Pons (tissue), 1 donor: Measurements from ENCODE around the gene BAIAP2.

Experiments used
- DNase-seq: peaks from one replicate; pipeline ENCODE4 v3.0.0-alpha.2; 2016; ENCODE audit warnings: low spot score

The BAIAP2 gene

DNA sequence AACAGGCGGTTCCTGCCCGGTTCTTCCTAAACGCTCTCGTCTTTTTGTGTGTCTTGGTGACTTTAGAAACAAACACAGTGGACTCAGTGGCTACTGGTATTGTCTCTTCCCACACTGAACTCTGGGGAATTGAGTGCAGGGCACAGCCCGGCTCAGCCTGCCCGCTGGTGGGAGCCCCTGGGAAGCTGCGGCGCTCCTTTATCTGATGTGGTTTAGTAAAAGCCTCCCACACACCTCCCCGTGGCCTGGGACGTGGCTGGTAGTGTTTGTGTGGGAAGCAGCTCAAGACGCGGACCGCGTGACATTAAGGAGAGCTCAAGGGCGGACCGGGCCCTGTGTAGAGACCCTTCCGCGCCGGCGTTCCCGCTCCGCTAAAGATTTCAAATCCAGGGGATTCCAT lies 75.0 kb downstream of the BAIAP2 start:
- no peak for DNase-seq

DNA sequence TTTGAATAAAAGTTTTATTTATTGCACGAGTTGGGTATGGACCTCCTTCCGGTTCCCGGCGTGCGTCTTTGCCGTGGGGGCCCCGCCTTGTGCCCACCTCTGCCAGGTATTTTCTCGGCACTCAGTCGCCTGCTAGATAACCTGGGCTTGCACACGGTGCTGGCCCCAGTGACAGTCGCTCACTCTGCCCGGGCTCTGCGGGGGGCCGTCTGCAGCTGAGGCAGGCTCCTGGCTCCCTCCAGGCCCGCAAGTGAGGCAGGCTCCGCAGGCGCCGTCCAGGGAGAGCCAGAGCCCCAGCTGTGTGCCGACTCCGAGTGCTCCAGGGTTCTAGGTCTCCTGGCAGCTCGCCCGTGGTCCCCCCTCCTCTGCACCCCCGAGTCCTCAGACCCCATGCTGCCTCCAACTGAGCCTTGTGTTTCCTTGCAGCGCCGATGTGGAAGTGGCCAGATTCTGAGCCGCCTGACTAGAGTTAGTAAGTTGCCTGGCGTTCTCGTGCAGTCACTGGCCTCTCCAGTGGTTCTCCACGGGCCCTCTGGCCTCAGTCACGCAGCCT lies 75.6 kb downstream of the BAIAP2 start:
- DNase-seq = no peak

DNA sequence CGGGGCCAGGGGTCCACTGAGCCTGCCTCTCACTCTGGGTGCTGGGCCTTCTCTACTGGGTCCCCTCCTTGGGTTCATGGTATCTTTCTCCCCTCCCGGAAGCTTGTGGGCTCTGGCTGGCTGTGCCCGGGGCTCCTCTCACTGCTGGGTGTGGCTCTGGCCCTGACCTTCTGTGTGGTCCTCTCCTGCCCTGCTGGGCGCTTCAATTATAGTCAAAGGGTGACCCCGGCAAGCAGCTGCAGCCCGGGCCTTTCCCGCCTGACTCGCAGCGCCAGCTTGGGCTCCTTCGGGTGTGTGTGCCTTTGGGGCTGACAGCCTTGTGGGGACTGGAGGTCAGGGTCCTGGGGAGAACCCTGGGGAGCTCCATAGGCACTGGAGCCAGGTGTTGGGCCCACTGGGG lies 76.1 kb downstream of the BAIAP2 start:
- no peak for DNase-seq

DNA sequence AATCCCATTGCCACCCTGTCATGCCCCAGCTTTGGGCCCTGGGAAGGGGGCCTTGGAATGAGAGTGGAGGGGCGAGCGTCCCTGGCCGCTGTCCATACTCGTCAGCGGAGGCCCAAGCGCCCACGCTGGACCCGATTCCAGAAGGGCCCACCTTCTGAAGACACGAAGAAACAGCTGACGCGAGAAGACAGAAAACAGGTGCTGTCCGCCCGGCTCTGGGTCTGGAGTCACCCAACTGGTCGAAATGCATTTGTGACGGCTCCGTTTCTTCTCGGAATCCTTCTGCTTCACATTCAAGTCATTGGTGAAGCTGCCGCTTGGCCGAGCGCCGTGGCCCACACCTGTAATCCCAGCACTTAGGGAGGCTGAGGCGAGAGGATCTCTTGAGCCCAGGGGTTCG lies 77.5 kb downstream of the BAIAP2 start:
- no peak for DNase-seq

DNA sequence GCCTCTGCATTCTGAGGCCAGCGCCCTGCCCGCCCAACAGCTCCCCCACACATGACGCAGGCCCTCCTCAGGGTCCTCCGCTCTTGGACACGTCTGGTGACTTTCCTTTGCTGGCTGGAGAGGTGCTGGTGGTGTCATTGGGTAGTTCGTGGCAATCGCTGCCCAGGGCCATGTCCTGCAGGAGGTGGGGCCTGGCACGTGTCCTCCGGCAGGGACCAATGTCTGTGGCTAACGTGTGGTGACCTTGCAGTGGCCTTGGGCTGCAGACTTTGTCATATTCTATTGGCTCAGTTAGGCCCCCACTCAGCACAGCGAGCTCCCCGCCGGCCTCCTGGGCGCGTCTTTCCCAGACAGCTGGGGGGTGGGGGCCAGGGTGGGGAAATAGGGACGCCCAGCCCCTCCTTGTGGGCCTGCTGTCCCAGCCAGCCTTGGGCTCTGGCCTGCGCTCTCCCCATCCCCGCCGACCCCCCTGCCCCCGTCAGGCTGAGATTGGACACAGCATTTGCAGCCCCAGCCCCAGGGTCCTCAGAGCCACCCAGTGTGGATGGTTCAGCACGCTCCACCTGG lies 78.3 kb downstream of the BAIAP2 start:
- DNase-seq = no peak

DNA sequence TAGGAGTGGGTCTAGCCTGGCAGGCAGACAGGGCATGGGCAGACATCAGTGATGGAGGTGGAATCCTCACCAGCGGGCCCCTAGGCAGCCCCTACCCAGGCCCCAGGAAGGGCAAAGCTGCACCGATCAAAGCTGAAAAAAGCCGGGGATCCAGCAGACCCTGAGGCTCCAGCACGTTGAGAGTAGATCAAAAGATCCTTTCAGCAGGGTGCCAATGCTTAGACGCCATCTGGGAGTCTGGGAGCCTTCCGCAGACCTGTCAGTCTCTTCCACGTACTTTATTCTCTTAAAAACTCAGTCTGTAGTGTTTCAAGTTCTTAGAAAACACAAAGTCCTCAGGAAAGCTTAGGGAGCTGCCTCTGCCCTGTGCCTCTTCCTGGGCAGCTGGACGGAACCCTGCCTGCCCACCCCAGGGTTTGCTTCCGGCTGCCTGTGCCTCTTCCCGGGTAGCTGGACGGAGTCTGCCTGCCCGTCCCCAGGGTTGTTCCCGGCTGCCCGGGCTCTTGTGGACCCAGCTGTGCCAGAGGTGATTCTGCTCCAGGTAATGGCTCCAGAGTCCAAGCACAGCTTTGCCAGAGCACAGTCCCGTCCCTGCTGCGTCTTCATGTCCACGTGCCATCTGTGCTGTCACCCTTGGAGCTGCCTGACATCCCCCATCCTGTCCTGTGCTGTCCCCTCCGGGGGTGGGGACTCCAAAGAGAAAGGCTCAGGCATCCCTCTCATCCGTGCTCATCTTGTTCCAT lies 79.6 kb downstream of the BAIAP2 start:
- no peak for DNase-seq

DNA sequence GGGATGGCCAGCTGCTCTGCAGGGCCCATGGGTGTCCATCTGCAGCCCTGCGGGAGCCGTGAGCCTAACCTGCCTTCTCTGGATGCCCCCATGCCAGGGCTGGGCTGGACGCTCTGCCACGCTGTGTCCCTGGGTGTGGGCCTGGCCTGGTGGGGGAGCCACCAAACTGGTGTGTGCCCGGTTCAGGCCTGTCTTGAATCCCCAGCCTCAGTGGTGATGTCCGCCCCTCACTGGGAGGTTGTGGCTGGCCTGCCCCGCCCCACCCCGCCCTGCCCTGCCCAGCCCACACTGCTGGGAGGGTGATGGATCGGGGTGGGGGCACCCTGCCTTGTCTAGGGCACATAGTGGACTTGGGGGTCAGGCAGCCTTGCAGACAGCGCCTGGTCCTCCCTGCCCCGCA lies 80.3 kb downstream of the BAIAP2 start:
- no peak for DNase-seq

DNA sequence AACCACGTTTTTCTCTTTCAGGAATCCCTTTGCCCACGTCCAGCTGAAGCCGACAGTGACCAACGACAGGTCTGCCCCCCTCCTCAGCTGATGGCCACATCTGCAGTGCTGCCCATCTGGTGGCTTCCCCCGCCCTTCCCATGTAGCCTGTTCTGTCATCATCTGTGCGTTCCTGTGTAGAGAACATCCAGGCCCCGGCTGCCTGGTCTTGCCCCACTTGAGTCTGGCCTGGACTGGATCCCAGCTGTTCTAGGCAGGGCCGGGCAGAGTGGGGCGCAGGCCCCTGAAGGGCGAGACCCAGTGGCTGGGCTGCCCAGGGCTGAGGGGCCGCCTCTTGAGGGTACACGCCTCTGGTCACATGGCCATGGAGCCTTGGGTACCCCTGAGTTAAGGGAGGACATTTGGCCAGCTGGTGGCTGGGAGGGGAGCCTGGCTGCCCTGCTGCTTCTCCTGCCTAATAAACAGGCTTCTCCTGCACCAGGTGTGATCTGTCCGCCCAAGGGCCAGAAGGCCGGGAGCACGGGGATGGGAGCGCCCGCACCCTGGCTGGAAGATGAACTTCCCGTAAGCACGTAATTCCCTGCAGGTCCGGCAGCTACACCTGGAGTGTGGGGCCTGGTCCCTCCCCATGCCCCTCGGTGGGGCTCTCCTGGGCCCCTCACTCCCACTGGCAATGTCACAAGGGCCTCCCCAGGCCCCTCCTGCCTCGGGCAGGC lies 81.0 kb downstream of the BAIAP2 start:
- DNase-seq = no peak

DNA sequence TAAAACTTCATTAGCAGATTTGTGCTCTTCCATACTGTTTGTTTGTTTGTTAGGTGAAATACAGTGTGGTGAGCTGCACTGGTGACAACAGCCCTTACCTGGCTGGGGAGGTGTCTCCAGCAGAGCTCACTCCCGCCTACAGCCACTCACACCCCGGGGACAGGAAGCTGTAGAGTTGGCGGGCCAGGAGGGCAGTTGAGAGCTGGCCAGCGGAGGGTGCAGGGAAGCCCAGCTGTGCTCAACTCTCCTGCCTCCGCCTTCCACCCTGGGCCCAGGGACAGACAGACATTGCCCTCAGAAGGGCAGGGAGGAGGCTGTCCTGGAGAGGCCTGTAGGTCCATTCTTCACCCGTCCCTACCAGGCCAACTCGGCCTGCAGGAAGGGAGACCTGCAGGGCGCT lies 81.8 kb downstream of the BAIAP2 start:
- DNase-seq = no peak

DNA sequence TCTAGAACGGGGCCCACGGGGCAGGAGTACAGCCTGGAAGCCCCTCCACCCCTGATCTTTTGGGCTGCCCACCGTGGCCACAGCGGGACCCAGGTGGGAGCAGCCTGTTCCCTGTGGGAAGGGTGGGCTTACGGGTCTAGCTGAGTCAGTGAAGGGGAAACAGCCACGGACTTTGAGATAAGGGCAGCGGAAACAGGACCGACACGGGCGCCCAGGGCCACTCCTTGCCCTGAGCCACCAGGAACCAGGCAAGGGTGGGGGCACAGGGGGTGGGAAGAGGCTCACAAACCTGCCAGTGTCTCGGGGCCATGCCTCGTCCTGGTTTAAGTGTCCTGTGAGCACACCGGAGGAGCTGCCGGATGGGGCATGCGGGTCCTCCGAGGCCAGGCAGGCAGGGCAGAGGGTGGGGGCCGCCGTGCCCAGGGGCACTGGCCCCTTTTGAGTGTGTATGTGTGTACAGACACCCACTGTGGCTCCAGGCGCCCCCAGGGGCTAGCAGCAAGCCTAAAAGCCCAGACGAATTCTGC lies 82.8 kb downstream of the BAIAP2 start:
- DNase-seq = no peak

DNA sequence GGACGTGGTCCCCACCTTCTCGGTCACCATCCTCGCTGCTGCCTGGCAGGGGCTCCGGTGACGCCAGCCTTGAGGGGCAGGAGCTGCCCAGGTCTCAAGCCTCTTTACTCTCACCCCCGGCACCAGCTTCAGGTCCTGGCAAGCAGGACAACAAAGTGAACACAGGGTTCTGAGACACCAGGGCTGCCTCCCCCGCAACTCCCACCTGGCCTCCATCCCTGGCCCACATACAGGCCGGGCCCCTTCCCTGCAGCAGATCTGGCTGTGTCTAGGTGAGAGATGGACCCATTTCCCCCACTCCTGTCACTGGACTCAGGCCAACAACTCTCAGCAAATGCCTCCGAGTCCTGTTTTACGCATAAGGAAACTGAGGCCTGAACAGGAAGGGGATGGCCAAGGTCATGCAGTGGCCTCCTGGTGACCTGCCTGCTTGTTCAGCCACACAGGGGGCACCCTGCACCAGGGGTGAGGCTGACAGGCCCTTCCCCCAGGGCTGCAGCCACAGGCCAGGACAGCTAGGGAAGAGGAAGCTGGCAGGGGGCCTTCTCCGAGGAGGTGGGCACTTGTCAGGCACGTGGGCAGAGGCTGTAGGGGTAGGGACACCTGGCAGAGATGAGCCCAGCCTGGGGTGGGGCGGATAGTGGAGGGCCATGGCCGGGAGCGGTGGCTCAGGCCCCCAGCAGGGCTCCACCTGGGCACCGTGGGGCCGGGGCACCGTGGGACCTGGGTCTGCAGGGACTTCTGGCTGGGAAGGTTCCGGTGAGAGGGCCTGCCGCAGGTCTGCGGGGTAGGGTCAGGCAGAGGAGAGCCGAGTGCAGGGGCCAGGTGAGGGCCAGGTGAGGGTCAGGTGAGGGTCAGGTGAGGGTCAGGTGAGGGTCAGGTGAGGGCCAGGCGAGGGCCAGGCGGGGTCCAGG lies 83.6 kb downstream of the BAIAP2 start:
- no peak for DNase-seq

DNA sequence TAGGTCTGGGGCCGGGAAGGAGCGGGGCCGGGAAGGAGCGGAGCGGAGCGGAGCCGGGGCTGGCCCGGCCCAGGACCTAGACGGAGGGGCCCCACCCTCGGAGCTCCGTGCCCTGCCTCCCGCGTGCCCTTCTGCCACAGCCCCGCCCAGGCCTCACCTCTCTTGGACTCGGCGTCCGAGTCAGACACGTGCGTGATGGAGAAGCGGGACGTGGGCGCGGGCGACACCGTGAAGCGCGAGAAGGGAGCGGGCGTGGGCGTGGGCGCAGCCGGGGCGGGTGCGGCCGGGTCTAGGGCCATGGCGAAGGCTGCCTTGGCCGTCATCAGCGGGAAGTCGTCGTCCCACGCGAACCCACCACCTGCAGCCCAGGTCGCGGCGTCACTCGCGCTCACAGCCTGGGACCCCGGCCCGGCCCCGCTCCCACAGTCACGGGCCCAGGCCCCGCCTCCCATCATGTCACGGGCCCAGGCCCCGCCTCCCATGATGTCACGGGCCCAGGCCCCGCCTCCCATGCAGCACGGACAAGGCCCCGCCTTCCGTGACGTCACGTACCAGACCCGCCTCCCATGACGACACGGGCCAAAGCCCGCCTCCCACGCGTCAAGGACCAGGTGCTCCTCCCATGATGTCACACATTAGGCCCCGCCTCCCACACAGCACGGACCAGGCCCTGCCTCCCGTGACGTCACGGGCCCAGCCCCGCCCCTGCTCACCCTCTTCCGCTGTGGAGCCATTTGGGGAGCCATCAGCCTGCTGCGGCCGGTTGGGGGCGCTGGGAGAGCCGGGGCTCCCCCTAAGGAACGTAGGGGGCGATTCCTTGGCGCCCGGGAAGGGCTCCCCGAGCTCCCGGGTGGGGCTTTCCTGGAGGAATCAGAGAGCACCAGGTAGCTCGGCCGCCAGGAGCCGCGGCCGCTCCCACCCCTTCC lies 84.5 kb downstream of the BAIAP2 start:
- peak; percentile 91 for DNase-seq

DNA sequence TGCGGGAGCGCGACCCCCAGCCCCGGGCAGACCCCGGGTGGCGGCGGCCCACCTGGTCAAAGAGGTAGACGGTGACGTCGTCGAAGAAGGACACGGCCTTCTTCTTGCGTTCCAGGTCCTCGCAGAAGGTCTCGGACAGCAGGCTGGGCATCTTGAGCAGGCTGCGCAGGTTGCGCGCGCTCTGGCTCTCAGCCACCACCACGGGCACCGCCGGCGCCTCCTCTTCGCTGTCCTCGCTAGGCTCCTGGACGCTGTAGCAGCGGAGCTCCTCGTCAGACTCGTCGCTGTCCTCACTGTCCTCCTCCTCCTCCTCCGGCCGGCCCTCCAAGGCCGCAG lies 85.2 kb downstream of the BAIAP2 start:
- DNase-seq = no peak

DNA sequence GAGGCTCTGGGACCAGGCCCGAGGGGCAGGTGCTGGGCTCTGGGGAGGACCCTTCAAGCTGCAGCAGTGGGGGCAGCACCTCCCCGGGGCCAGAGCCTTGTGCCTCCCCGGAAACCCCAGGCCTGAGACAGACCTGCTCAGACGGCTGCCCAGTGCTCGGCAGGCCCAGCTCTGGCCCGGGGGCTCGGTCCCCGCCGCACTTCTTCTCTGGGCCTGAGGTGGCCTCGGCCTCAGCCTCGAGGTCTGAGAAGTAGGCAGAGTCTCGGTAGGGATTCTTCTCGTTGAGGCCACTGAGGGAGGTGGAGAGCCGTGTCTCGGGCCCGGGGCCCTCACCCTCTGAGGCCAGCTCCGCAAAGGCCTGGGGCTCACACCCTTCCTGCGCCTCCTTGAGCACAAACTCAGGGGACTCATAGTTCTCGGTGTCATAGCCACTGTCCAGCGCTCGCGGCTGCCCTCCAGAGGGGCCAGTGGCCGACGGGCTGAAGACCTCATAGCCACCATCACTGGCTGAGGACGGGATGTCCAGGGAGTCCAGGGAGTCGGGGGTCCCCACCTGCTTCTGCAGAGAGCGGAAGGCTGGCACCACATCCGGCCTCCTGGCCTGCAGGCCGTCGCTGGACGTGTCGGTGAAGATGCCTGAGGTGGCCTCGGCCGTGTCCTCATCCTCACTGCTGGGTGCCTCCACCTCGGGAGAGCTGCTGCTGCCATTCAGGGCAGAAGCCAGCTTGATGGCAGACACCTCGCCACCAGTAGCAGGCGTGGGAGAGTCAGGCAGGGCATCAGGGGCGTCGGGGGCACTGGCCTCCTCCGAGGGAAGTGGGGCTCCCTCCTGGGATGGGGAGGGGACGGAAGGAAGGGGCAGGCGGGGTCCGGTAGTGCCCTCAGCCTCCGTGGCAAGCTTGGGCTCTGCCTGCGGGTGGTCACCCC lies 86.0 kb downstream of the BAIAP2 start:
- DNase-seq = no peak

DNA sequence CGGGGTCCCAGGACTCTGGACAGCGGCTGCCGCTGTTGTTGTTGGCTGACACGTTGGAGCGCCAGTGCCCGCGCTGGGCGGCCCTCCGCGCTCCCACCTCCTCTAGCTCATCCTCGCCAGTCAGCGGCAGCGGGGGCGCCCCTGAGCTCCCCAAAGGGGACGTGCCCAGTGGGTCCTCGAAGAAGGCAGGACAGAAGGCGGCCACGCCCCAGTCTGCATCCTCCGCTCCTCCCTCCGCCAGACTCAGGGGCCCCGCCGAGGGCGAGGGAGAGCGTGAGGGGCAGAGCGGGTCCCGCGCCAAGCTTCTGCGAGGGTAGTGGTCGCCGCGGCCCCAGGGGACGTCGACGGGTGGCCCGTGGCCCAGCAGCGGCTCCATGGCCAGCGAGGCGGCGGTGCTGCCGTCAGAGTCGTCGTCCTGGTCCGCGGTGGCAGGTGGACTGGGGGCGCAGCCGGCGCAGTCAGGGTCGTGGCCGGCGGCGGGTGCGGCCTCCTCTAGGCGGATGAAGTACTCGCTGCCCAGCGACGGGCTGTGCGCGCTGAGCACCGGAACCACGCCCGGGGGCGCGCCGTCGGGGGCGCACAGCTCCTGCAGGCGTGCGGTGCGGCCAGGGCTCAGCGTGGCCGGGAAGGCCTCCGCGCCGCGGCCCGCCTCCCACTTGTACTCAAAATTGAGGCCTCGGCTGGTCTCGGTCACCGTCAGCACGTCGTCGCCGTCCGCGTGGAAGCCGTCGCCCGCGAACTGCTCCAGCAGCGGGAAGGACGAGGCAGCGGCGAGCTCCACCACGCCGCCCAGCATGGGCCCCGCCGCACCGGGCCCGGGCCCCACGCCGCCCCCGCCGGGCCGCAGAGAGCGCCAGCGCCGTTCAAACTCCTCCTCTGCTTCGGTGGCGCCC lies 87.1 kb downstream of the BAIAP2 start:
- DNase-seq = no peak

DNA sequence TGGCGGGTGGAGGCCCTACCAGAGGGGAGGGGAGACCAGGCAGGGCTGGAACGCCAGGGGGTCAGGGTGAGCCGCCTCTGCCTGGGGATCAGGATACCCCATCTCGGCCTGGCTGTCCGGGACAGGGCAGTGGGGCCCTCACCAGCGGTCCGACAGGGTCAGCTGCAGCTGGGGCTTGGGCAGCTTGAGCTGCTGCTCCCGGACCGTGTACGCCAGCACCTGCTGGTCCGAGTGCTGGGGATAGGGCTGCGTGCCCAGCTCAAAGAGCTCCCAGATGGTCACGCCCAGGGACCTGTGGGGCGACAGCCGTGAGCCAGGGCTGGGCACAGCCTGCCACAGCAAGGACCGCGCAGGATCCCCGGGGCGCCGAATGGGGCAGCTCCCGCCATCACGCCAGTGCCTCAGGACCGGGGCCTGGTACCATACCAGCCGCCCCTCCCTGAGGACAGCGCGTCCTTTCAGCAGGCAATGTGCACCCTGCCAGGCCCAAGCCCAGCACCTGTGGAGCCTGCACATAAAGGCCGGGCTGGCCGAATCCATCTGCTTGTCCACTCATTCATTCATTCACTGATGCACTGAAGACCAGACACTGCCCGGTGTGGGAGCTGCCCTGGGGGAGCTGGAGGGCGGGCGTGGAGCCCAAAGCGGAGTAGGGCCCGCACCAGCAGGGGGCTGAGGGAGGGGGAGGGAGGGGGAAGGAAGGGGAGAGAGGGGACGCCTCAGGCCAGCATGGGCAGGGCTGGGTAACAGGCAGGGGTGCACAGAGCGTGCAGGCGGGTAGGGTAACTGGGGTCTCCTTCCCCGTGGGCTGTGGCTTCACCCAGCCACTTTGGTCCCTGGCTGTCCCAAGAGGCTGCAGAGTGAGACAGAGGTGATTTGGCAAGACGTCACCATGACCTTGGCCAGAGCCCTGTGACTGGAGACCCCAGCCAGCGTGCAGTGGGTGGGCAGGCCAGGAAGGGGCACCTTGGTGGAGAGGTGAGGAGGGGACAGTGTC lies 88.4 kb downstream of the BAIAP2 start:
- DNase-seq = no peak

DNA sequence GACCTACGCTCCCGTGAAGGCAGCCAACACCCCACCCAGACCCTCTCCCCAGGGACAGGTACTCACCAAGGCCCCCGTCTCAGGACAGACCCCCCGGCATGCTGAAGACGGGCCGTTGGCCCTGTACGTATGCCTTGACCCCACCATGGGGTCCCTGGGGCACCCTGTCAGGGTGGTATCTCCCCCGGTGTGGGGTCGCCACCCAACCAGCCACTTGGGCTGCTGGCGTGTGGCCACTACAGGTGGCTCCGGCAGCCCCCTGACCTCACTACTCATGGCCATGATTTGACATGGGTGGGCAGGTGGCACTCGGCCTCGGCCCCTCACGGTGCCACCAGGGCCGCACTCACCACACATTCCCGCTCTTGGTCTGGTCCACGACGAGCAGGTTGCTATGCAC lies 89.4 kb downstream of the BAIAP2 start:
- DNase-seq = no peak
